Measurements from ENCODE around the gene WSCD1. TPM values are rescaled to one million over a fixed set of nuclear protein-coding genes. Genes with fewer than 3 reads are reported as not detected.

The WSCD1 gene
- total RNA-seq, 4 donors from 2014 or later, result 0.21 to 5.7 (median 1.6) TPM

DNA sequence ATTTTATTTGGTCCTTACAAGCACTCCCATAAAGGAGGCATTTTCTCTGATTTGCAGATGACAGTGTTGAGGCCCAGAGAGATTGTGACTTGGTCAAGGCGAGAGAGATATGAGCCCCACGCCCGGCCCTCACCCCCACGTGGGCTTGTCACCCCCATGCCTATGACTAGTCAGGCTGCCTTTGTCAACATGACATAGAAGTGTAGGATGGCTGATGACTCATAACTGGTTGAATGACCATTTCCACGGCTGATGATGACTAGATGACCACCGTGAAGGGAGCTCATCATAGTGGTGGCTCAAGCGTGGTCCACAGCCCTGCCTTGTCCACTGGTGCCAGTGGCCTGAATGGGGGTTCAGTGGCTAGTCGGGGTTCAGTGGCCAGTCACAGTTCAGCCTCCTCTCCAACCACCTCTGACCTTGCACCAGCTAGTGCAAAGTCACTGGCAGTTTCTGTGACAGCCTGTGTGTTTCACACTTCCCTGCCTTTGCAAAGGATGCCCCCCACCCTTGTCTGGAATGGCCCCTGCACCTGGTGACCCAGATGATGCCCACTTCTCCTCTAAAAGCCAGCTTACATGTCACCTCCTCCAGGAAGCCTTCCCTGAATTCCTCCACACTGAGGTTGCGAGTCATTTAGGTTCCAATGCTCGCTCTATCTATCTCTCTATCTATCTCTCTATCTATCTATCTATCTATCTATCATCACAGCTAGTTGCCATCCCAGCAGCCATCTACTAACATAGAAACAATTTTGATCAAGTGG, 3.8 kb upstream of the WSCD1 start:
- WGBS, 2 donors, result 79 to 84% methylated on average over 10 of the region's 10 CpGs
- DNase-seq (ENCODE audit: low spot score in 2 of 2), result no peak
- no peak overlapping the region for H3K27ac ChIP-seq
- no peak overlapping the region for H3K4me3 ChIP-seq
- peaks cover 0 to 22% of the 10 kb centered on the region in 2 donors for H3K27me3 ChIP-seq
- peaks cover 0 to 14% (median 0%) of the 10 kb centered on the region in 4 donors for H3K4me1 ChIP-seq
- TF ChIP-seq EP300 (IDR thresholded peaks at IDR 0.05) (no peak), POLR2A (IDR thresholded peaks at IDR 0.05) (no peak)
- TF ChIP-seq, protein P1, sequence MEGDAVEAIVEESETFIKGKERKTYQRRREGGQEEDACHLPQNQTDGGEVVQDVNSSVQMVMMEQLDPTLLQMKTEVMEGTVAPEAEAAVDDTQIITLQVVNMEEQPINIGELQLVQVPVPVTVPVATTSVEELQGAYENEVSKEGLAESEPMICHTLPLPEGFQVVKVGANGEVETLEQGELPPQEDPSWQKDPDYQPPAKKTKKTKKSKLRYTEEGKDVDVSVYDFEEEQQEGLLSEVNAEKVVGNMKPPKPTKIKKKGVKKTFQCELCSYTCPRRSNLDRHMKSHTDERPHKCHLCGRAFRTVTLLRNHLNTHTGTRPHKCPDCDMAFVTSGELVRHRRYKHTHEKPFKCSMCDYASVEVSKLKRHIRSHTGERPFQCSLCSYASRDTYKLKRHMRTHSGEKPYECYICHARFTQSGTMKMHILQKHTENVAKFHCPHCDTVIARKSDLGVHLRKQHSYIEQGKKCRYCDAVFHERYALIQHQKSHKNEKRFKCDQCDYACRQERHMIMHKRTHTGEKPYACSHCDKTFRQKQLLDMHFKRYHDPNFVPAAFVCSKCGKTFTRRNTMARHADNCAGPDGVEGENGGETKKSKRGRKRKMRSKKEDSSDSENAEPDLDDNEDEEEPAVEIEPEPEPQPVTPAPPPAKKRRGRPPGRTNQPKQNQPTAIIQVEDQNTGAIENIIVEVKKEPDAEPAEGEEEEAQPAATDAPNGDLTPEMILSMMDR (IDR thresholded peaks at IDR 0.05), result no peak
- no peaks in the 10 kb centered on the region for H3K36me3 ChIP-seq
- no peaks in the 10 kb centered on the region for H3K9me3 ChIP-seq

DNA sequence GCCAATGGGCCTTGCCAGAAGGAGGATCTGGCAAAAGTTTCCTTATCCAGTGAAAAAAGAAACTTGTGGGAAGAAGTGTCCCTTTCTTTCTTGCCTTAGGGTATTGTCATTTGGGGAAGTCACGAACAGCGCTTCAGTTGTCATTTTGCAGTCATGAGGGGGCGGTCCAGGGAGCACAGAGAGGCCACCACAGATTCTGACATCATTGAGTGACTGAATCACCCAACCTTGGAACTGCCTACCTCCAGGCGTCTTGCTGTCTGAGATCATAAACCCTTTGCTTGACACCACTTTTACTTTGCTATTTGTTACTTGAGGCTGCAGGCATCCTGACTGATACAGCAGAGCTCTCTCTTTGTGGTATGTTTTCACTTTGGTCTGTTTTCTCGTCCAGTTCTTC, 3.1 kb upstream of the WSCD1 start:
- no peaks in the 10 kb centered on the region for H3K9me3 ChIP-seq
- H3K27ac ChIP-seq, result no peak overlapping the region
- TF ChIP-seq POLR2A (IDR thresholded peaks at IDR 0.05) (no peak), EP300 (IDR thresholded peaks at IDR 0.05) (no peak)
- TF ChIP-seq, protein P1 (IDR thresholded peaks at IDR 0.05), result no peak
- H3K4me1 ChIP-seq, result peaks cover 0 to 15% (median 0%) of the 10 kb centered on the region in 4 donors
- no peak for DNase-seq (ENCODE audit: low spot score in 2 of 2)
- peaks cover 0 to 29% of the 10 kb centered on the region in 2 donors for H3K27me3 ChIP-seq
- H3K4me3 ChIP-seq, result no peak overlapping the region
- 47 to 50% methylated on average over 5 of the region's 5 CpGs for WGBS, 2 donors
- H3K36me3 ChIP-seq, result no peaks in the 10 kb centered on the region

DNA sequence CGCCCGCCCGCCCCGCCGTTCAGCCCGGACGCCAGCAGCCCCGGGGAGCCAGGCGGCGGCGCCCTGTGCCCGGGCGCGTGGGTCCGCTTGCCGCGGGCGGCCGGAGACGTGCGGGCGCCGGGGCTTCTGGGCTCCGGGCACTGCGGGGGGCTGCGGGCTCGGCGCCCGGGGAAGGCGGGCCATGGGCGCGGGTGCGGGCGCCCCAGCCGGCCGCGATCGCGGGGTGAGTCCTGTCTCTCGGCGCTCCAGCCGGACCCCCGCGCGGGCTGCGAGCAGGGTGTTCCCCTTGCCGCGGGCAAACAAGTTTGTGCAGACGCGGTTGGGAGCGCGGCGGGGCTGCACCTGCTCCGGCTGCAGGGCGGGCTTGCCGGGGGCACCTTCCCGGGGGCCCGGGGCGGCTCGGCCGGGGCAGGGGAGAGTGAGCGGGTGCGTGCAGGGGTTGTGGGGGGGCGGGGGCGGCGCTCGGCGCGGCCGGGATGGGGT, 292 bp downstream of the WSCD1 start:
- Histone ChIP-seq H3K4me3 (peak overlapping the region in 3 of 4 donors; percentile 35 to 63 (median 36)), H3K27ac (no peak overlapping the region), H3K9me3 (no peaks in the 10 kb centered on the region), H3K27me3 (peaks cover 0 to 30% of the 10 kb centered on the region in 2 donors), H3K36me3 (no peaks in the 10 kb centered on the region), H3K4me1 (peaks cover 0 to 15% (median 0%) of the 10 kb centered on the region in 4 donors)
- 3 to 7% methylated on average over 3 to 6 of the region's 70 CpGs for WGBS, 2 donors
- no peak for DNase-seq (ENCODE audit: low spot score in 2 of 2)
- TF ChIP-seq EP300 (IDR thresholded peaks at IDR 0.05), result no peak
- TF ChIP-seq, protein P1 (IDR thresholded peaks at IDR 0.05), result no peak
- no peak for TF ChIP-seq POLR2A (IDR thresholded peaks at IDR 0.05)

DNA sequence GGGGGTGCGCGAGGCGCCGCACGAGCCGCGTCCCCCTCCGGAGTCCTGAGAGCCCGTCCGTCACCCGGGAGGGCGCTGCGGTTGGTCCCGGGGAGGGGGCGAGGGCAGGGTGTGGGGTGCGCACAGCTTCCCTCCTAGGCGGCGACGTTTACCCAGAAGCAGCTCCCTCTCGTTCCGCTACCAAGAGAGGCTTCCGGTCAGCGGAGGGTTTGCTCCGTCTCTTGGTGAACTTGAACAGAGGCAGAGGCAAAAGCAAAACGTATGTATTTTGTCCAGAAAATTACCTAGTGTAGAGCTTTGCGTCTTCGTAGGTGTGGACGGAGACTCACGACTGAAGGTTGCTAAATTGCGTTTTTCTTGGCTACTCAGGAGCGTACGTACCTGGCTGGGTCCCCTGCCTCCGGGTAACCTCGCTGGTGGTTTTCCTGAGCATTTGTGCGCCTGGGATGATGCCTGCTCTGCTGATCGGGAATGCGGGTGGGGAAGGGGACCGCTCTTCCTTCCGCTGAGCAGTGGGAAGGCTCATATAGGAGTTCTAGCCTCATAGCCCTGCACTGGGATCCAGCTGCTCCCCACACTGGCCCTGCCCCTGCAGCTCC, 833 bp downstream of the WSCD1 start:
- TF ChIP-seq EP300 (IDR thresholded peaks at IDR 0.05) (no peak), POLR2A (IDR thresholded peaks at IDR 0.05) (no peak)
- TF ChIP-seq, protein P1 (IDR thresholded peaks at IDR 0.05), result no peak
- Histone ChIP-seq H3K27me3 (peaks cover 0 to 30% of the 10 kb centered on the region in 2 donors), H3K9me3 (no peaks in the 10 kb centered on the region), H3K4me3 (peak overlapping the region; percentile 11 to 63 (median 36)), H3K36me3 (no peaks in the 10 kb centered on the region), H3K27ac (no peak overlapping the region), H3K4me1 (peaks cover 0 to 15% (median 0%) of the 10 kb centered on the region in 4 donors)
- DNase-seq (ENCODE audit: low spot score in 2 of 2), result no peak
- WGBS, 2 donors, result 4 to 5% methylated on average over 20 to 34 of the region's 39 CpGs
